ENCODE results near the gene CPT1A.
A peak's percentile ranks its signal among the peaks of the same experiment; 100 is the strongest.
"Not testable (repeated sequence)": the region's sequence is repeated elsewhere in the genome, so short reads cannot be mapped to it uniquely, and the experiment has no call there.

Gene CPT1A

DNA sequence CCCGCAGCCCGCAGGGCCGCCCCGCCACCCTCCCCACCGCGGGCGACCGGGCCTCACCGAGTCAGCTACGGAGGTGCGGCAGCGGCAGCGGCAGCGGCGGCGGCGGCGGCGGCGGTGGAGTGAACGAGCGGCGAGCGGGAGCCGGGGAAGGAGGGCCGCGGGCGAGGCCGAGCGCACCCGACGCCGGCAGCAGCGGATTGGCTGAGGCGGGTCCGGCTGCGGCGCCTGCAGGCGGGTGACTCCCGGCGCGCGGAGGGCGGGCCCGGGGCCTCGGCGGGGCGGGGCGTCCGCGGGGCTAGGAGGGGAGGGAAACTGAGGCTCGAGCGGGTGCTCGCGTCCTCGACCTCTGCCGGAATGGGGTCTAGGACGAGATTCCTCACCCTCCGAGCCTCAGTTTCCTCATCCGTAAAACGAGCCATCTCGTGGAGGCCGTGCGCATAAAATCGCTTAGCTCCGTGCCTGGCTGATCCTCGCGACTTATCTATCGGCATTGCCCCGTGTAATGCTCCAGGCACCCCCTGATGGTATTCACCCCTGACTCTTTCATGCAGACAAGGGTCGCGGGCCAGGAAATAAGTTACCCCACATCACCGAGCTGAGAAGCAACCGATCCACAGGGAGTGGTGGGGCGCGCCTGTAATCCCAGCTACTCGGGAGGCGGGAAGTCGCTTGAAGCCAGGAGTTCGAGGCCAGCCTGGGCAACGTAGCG lies at the start of gene CPT1A:
TSS of gene CPT1A (minus strand) at position 199 of the 709 bp plus-strand sequence. CDS start 26,442 bp downstream, outside the sequence.
- peak; percentile 69 for DNase-seq

- DNase-seq, result no peak
Observed at GRCh38 chr11:68890490-68891231, 48.9 kb upstream of the CPT1A start.

DNA sequence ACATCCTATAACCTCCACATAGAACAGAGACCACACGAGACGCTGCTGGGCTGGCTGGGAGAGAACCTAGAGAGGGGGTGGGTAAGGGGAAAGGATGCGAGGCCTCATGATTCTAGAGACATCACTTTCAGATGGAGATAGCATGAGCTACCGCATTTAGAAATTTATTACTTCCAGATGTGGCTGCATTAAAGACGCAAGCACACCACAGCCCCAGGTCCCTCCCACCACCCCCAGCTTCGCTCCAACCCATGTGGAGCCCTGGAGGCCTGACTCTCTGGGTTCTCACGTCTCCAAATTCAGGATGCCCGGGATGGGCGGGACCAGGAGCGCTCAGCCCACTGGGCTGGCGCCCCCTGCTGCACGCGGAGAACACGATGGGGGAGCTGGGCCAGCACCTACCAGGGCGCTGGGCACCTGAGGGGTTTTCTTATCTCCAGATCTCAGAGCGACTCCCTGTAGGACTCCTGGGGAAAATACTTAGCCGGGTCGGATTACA lies 48.3 kb upstream of the CPT1A start:
- DNase-seq, result no peak

DNA sequence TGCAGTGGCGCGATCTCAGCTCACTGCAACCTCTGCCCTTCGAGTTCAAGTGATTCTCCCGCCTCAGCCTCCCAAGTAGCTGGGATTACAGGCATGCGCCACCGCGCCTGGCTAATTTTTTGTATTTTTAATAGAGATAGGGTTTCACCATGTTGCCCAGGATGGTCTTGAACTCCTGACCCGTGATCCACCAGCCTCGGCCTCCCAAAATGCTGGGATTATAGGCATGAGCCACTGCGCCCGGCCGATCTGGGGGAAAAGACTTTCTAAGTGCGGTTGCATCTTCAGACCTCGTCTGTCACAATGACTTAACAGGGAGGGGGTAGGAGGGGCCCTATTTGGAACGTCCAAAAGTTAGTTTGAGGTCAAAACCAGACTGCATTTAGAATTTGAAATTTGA lies 43.1 kb upstream of the CPT1A start:
- not testable (repeated sequence) for DNase-seq

DNA sequence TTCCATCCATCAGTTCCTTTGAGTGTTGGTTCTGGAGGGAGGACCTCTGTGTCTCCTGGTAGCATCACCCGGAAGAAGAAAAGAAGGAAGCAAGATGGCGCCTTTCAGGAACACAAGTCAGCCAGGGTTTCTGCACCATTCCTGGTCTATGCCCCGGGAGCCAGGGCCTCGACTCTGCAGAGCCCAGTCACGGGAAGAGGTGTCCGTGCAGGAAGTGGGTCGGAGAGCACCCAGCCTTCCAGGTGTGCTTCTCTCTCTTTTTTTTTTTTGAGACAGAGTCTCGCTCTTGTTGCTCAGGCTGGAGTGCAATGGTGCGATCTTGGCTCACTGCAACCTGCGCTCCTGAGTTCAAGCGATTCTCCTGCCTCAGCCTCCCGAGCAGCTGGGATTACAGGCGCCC lies 40.7 kb upstream of the CPT1A start:
- DNase-seq, result no peak

DNA sequence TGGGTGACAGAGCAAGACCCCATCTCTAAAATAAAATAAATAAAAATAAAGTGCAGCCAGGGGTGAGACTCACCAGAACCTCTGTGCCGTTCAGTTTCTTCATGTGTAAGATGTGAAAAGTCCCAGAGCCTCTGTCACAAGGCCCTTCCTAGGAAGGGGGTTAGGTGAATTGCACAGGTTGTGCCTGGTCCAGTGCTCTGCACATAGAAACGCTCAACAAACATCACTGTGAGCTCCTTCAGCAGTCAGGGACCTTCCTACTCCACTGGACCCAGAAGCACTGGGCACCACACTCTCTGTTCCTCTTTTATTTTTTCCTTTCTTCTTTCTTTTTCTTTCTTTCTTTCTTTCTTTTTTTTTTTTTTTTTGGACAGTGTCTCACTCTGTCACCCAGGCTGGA lies 39.6 kb upstream of the CPT1A start:
- no peak for DNase-seq

GRCh38 chr11:68880851-68881250 lies 39.1 kb upstream of the CPT1A start:
- no peak for DNase-seq

- DNase-seq, result no peak
Observed at GRCh38 chr11:68878022-68878421, 36.3 kb upstream of the CPT1A start.

DNA sequence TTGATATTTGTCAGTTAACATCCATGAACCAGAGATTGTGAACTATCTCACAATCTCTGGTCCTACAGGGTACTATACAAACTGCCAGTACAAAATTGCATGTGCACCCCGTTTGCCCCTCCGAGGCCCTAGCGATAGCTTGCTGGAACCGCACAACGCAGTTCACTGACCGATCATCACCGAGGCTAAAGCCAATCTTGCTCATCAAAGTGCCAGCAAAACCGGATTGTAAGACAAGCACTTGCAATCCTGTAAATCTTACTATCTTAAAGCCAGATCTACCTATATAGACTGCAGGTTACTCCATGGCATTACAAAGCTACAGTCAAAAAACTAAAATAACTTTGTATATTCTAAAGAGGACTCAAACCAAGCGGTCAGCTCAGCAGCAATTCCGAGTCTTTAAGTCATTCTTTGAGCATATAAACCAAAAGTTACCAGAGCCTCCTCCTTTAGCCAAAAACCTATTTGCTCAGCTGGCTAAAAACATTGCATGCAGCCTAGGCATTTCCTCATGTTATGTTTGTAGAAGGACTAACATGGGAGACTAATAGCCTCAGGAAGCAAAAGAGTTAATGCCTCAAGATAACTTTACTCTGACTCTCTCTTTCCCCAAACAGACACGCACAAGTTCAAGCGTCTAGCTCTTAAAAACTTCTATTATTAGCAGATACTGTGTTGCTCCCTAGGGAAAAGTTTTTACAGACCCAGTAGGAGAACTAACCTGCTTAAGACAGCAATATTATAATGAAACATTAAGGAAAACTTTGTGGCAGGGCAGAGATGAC lies 30.7 kb upstream of the CPT1A start:
- DNase-seq, result no peak

GRCh38 chr11:68870470-68870869 lies 28.8 kb upstream of the CPT1A start:
- DNase-seq, result no peak

- DNase-seq, result no peak
Observed at GRCh38 chr11:68868221-68868835, 26.6 kb upstream of the CPT1A start.

GRCh38 chr11:68867066-68867465 lies 25.4 kb upstream of the CPT1A start:
- DNase-seq, result no peak

GRCh38 chr11:68865241-68865640 lies 23.5 kb upstream of the CPT1A start:
- no peak for DNase-seq

- no peak for DNase-seq
Observed at GRCh38 chr11:68863553-68864265, 22.0 kb upstream of the CPT1A start.

DNA sequence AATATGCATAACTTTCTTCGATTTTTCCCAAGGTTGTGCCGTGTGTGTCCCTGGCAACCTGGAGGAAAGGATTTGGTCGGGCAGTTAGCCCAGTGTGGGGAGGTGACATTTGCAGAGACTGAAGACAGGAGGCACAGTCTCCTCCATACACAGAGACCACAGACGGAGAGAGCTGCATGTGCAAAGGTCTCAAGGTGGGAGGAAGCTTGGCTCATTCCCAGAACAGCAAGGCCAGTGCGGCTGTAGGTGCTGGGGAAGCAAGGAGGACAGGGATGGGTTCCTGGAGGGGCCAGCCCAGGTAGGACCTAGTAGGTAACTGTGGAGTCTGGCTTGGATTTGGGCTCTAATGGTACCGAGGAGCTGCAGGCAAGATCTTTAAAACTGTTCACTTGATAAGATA lies 20.7 kb upstream of the CPT1A start:
- no peak for DNase-seq

DNA sequence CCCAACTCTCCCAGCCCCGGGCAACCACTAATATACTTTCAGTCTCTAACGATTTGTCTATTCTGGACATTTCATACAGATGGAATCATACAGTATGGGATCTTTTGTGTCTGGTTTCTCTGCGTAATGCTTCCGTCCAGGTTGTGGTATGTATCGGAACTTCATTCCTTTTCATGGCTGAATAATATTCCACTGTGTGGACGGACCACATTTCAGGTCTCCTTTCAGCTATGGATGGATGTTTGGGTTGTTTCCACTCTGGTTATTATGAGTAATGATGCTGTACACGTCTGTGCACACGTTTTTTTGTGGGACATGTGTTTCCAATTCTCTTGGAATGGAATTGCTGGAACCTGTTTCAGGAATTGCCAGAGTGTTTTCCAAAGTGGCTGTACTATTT lies 17.4 kb upstream of the CPT1A start:
- no peak for DNase-seq

DNA sequence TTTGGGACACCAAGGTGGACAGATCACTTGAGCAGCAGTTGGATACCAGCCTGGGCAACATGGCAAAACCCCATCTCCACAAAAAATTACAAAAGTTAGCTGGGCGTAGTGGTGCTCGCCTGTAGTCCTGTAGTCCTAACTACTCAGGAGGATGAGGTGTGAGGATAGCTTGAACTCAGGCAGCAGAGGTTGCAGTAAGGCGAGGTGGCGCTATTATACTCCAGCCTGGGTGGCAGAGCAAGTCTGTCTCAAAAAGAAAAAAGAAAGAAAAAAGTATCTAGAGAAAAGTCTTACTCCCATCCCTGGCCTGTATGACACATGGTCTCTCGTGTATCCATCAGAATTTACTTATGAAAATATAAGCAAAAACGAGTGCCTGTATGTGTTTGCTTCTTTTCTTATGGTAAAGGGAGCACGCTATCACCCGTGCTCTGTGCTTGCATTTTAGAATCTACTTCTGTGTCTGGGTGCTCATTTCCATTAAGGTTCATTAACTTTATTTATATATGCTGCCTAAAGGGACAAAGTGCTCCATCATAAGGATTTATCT lies 15.4 kb upstream of the CPT1A start:
- DNase-seq, result no peak

- not testable (repeated sequence) for DNase-seq
Observed at GRCh38 chr11:68856425-68857030, 14.8 kb upstream of the CPT1A start.

- DNase-seq, result peak; percentile 46
Observed at GRCh38 chr11:68855205-68855981, 13.7 kb upstream of the CPT1A start.

GRCh38 chr11:68854273-68854958 lies 12.7 kb upstream of the CPT1A start:
- DNase-seq, result no peak

Measured in CD4-positive, alpha-beta T cell treated with Interleukin-15 for 1 hour (primary cell).